HCT116 (cell line): Measurements from ENCODE around the gene TOLLIP. TPM values are rescaled to one million over a fixed set of nuclear protein-coding genes. Genes with fewer than 3 reads are reported as not detected.

Experiments used
- ATAC-seq: fragments of 200-7000 bp; cut with Tn5 transposase; 2 replicates; pipeline ENCODE4 v1.9.1; 2020; ENCODE audit warnings: mild to moderate bottlenecking, moderate library complexity
- BruUV-seq: library from RNA; stranded (reverse); fragments of 400-500 nt; replicated peaks from 2 replicates; lab custom pipeline; 2021; lab: Mats Ljungman, UMichigan
- CTCF ChIA-PET: fragments of 300-600 bp; sonication (Branson Sonifier 250); formaldehyde crosslinking; loops from one replicate; lab custom pipeline; 2021; ENCODE audit warnings: antibody characterized with exemption; lab: Charles Lee
- POLR2A ChIA-PET: fragments of 300-600, 350-600 bp; sonication (Branson Sonifier 250); formaldehyde crosslinking; loops from one replicate; lab custom pipeline; 2021; ENCODE audit warnings: antibody characterized with exemption; lab: Charles Lee
- RAD21 ChIA-PET, 2 experiments: fragments of 300-600 bp; sonication (Branson Sonifier 250); formaldehyde crosslinking; loops; one replicate each; lab custom pipeline; 2023; ENCODE audit warnings: low total read pairs in 2 of 2; ENCODE audit not compliant: uncharacterized antibody in 2 of 2, unreplicated experiment in 2 of 2, low non-redundant PET in 1 of 2; lab: Charles Lee
- DNase-seq: peaks from one replicate; pipeline ENCODE4 v3.0.0-alpha.2; 2010; ENCODE audit warnings: low read depth, low spot score
- H2AFZ ChIP-seq: fragments of 200-600 bp; shearing (Covaris generic), sonication (generic); 2 replicates; pipeline ENCODE4 v1.6.1; 2017; ENCODE audit warnings: low read depth, mixed run types, mixed read lengths, antibody characterized with exemption, low read length; ENCODE audit not compliant: poor library complexity, severe bottlenecking
- H3K27ac ChIP-seq: 2 replicates; pipeline ENCODE4 v1.5.1; 2012; ENCODE audit warnings: low read depth, low read length
- H3K27me3 ChIP-seq: fragments of 200-600 bp; sonication (generic); 2 replicates; pipeline ENCODE4 v1.6.1; 2016; ENCODE audit warnings: mixed run types, low read length, mixed read lengths; ENCODE audit not compliant: insufficient read depth
- H3K36me3 ChIP-seq, 2 experiments: fragments of 200-500 bp in 1 of 2; fragments of 200-600 bp in 1 of 2; sonication (Bioruptor generic) in 1 of 2; sonication (generic) in 1 of 2; 2 replicates each; pipeline versions ENCODE4 v1.5.1 to v1.6.1; 2014 to 2016; ENCODE audit warnings: low read length in 2 of 2, inconsistent platforms in 1 of 2, mixed read lengths in 1 of 2, mixed run types in 1 of 2; ENCODE audit not compliant: insufficient read depth in 2 of 2, control insufficient read depth in 1 of 2
- H3K4me1 ChIP-seq, 2 experiments: fragments of 200-600 bp in 1 of 2; sonication (generic) in 1 of 2; 2 replicates each; pipeline versions ENCODE4 v1.5.1 to v1.6.1; 2012 to 2017; ENCODE audit warnings: low read length in 2 of 2, inconsistent platforms in 1 of 2, mild to moderate bottlenecking in 1 of 2, mixed read lengths in 1 of 2, mixed run types in 1 of 2, moderate library complexity in 1 of 2; ENCODE audit not compliant: insufficient read depth in 2 of 2, control insufficient read depth in 1 of 2
- H3K4me2 ChIP-seq: fragments of 200-600 bp; sonication (generic); 2 replicates; pipeline ENCODE4 v1.6.1; 2017; ENCODE audit warnings: mixed run types, low read length, mixed read lengths
- H3K4me3 ChIP-seq, 2 experiments: fragments of 200-600 bp in 1 of 2; sonication (generic) in 1 of 2; replicated peaks in 1 of 2; 2 replicates each; pipeline ENCODE4 v1.5.1; 2011 to 2016; ENCODE audit warnings: low read length in 2 of 2, control low read depth in 1 of 2, low read depth in 1 of 2, mild to moderate bottlenecking in 1 of 2, mixed read lengths in 1 of 2, mixed run types in 1 of 2
- H3K79me2 ChIP-seq: fragments of 200-600 bp; sonication (generic); 2 replicates; pipeline ENCODE4 v1.6.1; 2017; ENCODE audit warnings: mild to moderate bottlenecking, mixed run types, low read length, moderate library complexity, mixed read lengths; ENCODE audit not compliant: insufficient read depth
- H3K9ac ChIP-seq: fragments of 200-600 bp; sonication (generic); 2 replicates; pipeline ENCODE4 v1.6.1; 2016; ENCODE audit warnings: low read length, mixed read lengths
- H3K9me2 ChIP-seq: fragments of 200-600 bp; sonication (generic), shearing (Covaris generic); 2 replicates; pipeline ENCODE4 v1.6.1; 2017; ENCODE audit warnings: mixed run types, mild to moderate bottlenecking, moderate library complexity; ENCODE audit not compliant: insufficient read depth
- H3K9me3 ChIP-seq, 2 experiments: fragments of 200-500 bp in 1 of 2; fragments of 200-600 bp in 1 of 2; sonication (Bioruptor generic) in 1 of 2; sonication (generic) in 1 of 2; 2 replicates each; pipeline ENCODE4 v1.6.1; 2014 to 2017; ENCODE audit warnings: low read length in 2 of 2, mixed read lengths in 2 of 2, inconsistent platforms in 1 of 2, low read depth in 1 of 2, mild to moderate bottlenecking in 1 of 2, mixed run types in 1 of 2, moderate library complexity in 1 of 2; ENCODE audit not compliant: control insufficient read depth in 1 of 2, insufficient read depth in 1 of 2
- H4K20me1 ChIP-seq: fragments of 200-600 bp; sonication (generic), shearing (Covaris generic); 2 replicates; pipeline ENCODE4 v1.6.1; 2017; ENCODE audit warnings: mixed run types, mild to moderate bottlenecking, moderate library complexity; ENCODE audit not compliant: insufficient read depth
- CBX3 ChIP-seq: IDR thresholded peaks from 2 replicates; pipeline ENCODE4 v1.6.1; 2012; ENCODE audit warnings: low read depth
- CEBPB ChIP-seq: IDR thresholded peaks from 2 replicates; pipeline ENCODE4 v1.6.1; 2012; ENCODE audit warnings: low read depth
- CTCF ChIP-seq, 3 experiments: fragments of 200-600 bp in 1 of 3; sonication (generic) in 1 of 3; IDR thresholded peaks in 2 of 3; conservative IDR thresholded peaks in 1 of 3; 2 replicates each; pipeline ENCODE4 v1.5.1; 2012 to 2017; ENCODE audit warnings: low read depth in 2 of 3, low read length in 2 of 3, antibody characterized with exemption in 1 of 3, borderline replicate concordance in 1 of 3, control low read depth in 1 of 3, mild to moderate bottlenecking in 1 of 3, mixed read lengths in 1 of 3, mixed run types in 1 of 3, moderate library complexity in 1 of 3; ENCODE audit not compliant: insufficient read depth in 1 of 3
- JUND ChIP-seq: IDR thresholded peaks from 2 replicates; pipeline ENCODE4 v1.6.1; 2012
- POLR2AphosphoS5 ChIP-seq: IDR thresholded peaks from 2 replicates; pipeline ENCODE4 v1.6.1; 2011; ENCODE audit warnings: mild to moderate bottlenecking, low read depth, low read length, moderate library complexity
- RAD21 ChIP-seq: IDR thresholded peaks from 2 replicates; pipeline ENCODE4 v1.6.1; 2012; ENCODE audit warnings: low read depth, mild to moderate bottlenecking
- SP1 ChIP-seq: IDR thresholded peaks from 2 replicates; pipeline ENCODE4 v1.6.1; 2012; ENCODE audit warnings: low read depth
- SRF ChIP-seq: IDR thresholded peaks from 2 replicates; pipeline ENCODE4 v1.6.1; 2012; ENCODE audit warnings: low read depth
- YY1 ChIP-seq: IDR thresholded peaks from 2 replicates; pipeline ENCODE4 v1.6.1; 2011; ENCODE audit warnings: low read length, low read depth, moderate library complexity, mild to moderate bottlenecking; ENCODE audit not compliant: insufficient replicate concordance; ENCODE audit errors: extremely low read depth
- intact Hi-C: fragments of 100-400 bp; cut with micrococcal nuclease; formaldehyde crosslinking; loops from 2 replicates; pipeline ENCODE4 v1.10.0; 2022
- total RNA-seq: library from RNA; stranded (reverse); gene quantifications from one replicate; pipeline ENCODE4 v1.2.1, GENCODE V29; 2021; ENCODE audit not compliant: unreplicated experiment
- TF ChIP-seq, protein P1 (sequence below): IDR thresholded peaks from 2 replicates; pipeline ENCODE4 v1.6.1; 2012; ENCODE audit warnings: low read depth

TOLLIP gene
- total RNA-seq, 1 experiment from 2014 or later = 28.5 TPM

GRCh38 chr11:1303126-1303821 lies 6.2 kb downstream of the TOLLIP start:
- Histone ChIP-seq H3K9me3 (no peaks in the 10 kb centered on the region), H3K79me2 (peaks cover 53% of the 10 kb centered on the region), H4K20me1 (no peaks in the 10 kb centered on the region), H3K4me3 (no peak overlapping the region), H2AFZ (no peak overlapping the region), H3K9ac (no peak overlapping the region), H3K9me2 (no peaks in the 10 kb centered on the region), H3K4me1 (peaks cover 2 to 7% of the 10 kb centered on the region in 2 experiments; a peak in 3 of 4 replicates), H3K4me2 (no peak overlapping the region), H3K27me3 (no peaks in the 10 kb centered on the region), H3K36me3 (0 out of 4 replicates have a peak, but pooled peaks cover 0 to 2% of the 10 kb centered on the region in 2 experiments), H3K27ac (no peak overlapping the region)
- ATAC-seq (peak; percentile 84), DNase-seq (no peak)
- RAD21 ChIA-PET = no interaction called here
- intact Hi-C loops = no loop called here
- TF ChIP-seq SP1 = no peak
- TF ChIP-seq CTCF (IDR thresholded peaks at IDR 0.05 in 2 of 3, conservative IDR thresholded peaks at IDR 0.05 in 1 of 3; ENCODE audit: borderline replicate concordance in 1 of 3, insufficient read depth in 1 of 3, low read depth in 2 of 3, low read length in 2 of 3) = peak in 2 of 3 experiments; percentile 51 to 58; a peak in 4 of 6 replicates
- BruUV-seq = no TSS peak
- CTCF ChIA-PET = no interaction called here
- POLR2A ChIA-PET = no interaction called here

DNA sequence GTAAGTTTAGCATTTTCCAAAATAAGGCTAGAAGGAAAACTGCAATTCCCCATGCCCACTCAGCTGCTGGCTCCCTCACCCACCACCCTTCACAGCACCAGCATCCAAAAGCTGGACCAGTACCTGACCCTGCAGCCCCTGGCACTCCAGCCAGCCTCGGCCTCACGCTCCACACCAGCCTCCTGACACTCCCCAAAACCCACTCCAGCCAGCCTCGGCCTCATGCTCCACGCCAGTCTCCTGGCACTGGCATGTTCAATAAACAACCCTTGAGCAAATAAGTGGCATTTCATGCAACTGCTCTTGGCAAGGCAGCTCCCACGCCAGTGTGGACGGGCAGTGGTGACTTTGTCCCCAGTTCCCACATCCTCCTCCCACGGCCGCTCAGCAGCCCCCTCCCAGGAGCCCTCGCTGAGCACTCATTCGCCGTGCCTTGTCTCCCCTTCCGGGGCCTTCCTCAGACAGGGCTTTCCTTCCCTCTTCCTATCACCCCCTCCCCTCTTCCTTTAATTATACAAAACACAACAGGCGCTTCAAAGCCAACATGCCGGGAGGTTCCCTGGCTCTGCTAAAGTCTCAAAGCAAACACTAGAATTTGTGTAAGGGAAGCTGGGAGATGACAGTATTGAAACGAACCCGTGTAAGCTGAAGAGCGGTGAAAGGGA lies 6.8 kb downstream of the TOLLIP start:
- Histone ChIP-seq H2AFZ (no peak overlapping the region), H3K27ac (no peak overlapping the region), H3K27me3 (no peaks in the 10 kb centered on the region), H3K4me2 (no peak overlapping the region), H3K9me3 (no peaks in the 10 kb centered on the region), H3K79me2 (peaks cover 52% of the 10 kb centered on the region), H4K20me1 (no peaks in the 10 kb centered on the region), H3K9ac (no peak overlapping the region), H3K4me1 (peaks cover 0 to 2% of the 10 kb centered on the region in 2 experiments; a peak in 1 of 4 replicates), H3K36me3 (0 out of 4 replicates have a peak, but pooled peaks cover 0 to 2% of the 10 kb centered on the region in 2 experiments), H3K9me2 (no peaks in the 10 kb centered on the region), H3K4me3 (no peak overlapping the region)
- no peak for ATAC-seq
- POLR2A ChIA-PET = no interaction called here
- intact Hi-C loops = no loop called here
- DNase-seq = no peak
- no TSS peak for BruUV-seq
- RAD21 ChIA-PET = no interaction called here
- CTCF ChIA-PET = no interaction called here
- TF ChIP-seq POLR2AphosphoS5 = no peak
- no peak for TF ChIP-seq YY1
- TF ChIP-seq SRF = no peak
- TF ChIP-seq JUND = no peak
- TF ChIP-seq, protein P1, sequence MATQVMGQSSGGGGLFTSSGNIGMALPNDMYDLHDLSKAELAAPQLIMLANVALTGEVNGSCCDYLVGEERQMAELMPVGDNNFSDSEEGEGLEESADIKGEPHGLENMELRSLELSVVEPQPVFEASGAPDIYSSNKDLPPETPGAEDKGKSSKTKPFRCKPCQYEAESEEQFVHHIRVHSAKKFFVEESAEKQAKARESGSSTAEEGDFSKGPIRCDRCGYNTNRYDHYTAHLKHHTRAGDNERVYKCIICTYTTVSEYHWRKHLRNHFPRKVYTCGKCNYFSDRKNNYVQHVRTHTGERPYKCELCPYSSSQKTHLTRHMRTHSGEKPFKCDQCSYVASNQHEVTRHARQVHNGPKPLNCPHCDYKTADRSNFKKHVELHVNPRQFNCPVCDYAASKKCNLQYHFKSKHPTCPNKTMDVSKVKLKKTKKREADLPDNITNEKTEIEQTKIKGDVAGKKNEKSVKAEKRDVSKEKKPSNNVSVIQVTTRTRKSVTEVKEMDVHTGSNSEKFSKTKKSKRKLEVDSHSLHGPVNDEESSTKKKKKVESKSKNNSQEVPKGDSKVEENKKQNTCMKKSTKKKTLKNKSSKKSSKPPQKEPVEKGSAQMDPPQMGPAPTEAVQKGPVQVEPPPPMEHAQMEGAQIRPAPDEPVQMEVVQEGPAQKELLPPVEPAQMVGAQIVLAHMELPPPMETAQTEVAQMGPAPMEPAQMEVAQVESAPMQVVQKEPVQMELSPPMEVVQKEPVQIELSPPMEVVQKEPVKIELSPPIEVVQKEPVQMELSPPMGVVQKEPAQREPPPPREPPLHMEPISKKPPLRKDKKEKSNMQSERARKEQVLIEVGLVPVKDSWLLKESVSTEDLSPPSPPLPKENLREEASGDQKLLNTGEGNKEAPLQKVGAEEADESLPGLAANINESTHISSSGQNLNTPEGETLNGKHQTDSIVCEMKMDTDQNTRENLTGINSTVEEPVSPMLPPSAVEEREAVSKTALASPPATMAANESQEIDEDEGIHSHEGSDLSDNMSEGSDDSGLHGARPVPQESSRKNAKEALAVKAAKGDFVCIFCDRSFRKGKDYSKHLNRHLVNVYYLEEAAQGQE = no peak
- TF ChIP-seq CEBPB = no peak
- no peak for TF ChIP-seq RAD21
- no peak for TF ChIP-seq CBX3
